B cell (primary cell): ENCODE data around the gene ETV3. TPM values are rescaled to one million over a fixed set of nuclear protein-coding genes. Genes with fewer than 3 reads are reported as not detected.
A peak's percentile ranks its signal among the peaks of the same experiment; 100 is the strongest.

ENCODE experiments used
- ATAC-seq: fragments of 200-7000 bp; cut with Tn5 transposase; one replicate; pipeline ENCODE4 v1.10.0; 2021; ENCODE audit warnings: low read depth, mild to moderate bottlenecking, moderate number of reproducible peaks, moderate library complexity
- CTCF ChIA-PET: fragments of 350-600 bp; sonication (Branson Sonifier 250); formaldehyde crosslinking; loops from one replicate; lab custom pipeline; 2021; ENCODE audit warnings: antibody characterized with exemption, inconsistent platforms; lab: Charles Lee
- POLR2A ChIA-PET: fragments of 350-600 bp; sonication (Branson Sonifier 250); formaldehyde crosslinking; loops from one replicate; lab custom pipeline; 2021; ENCODE audit warnings: antibody characterized with exemption; lab: Charles Lee
- DNase-seq: peaks from one replicate; pipeline ENCODE4 v3.0.0; 2013
- H2AFZ ChIP-seq: 2 replicates; pipeline ENCODE4 v1.6.1; 2012; ENCODE audit warnings: mild to moderate bottlenecking, low read depth, low read length; ENCODE audit not compliant: insufficient read depth, poor library complexity, severe bottlenecking
- H3K27ac ChIP-seq, 2 donors: 1 replicate in 1 of 2; 2 replicates in 1 of 2; pipeline ENCODE4 v1.5.1; 2012 to 2013; ENCODE audit warnings: low read length in 2 of 2, mild to moderate bottlenecking in 2 of 2, moderate library complexity in 1 of 2
- H3K27me3 ChIP-seq, 4 experiments: fragments of 200-600 bp in 1 of 4; sonication (generic) in 1 of 4; replicated peaks in 1 of 4; 1 replicate in 2 of 4; 2 replicates in 2 of 4; pipeline versions ENCODE4 v1.6.1 to v1.7.0; 2013 to 2016; ENCODE audit warnings: low read length in 3 of 4, mild to moderate bottlenecking in 2 of 4, mixed read lengths in 1 of 4, moderate library complexity in 1 of 4; ENCODE audit not compliant: insufficient read depth in 4 of 4, control insufficient read depth in 3 of 4; ENCODE audit errors: control extremely low read depth in 1 of 4
- H3K36me3 ChIP-seq, 2 experiments: replicated peaks in 1 of 2; 1 replicate in 1 of 2; 2 replicates in 1 of 2; pipeline versions ENCODE4 v1.6.1 to v1.7.1; 2013; ENCODE audit warnings: low read length in 1 of 2; ENCODE audit not compliant: insufficient read depth in 2 of 2, control insufficient read depth in 1 of 2; ENCODE audit errors: control extremely low read depth in 1 of 2, extremely low read depth in 1 of 2
- H3K4me1 ChIP-seq, 2 donors: fragments of 200-600 bp in 1 of 2; sonication (generic) in 1 of 2; 1 replicate in 1 of 2; 2 replicates in 1 of 2; pipeline versions ENCODE4 v1.5.1 to v1.6.1; 2013 to 2017; ENCODE audit warnings: low read length in 2 of 2; ENCODE audit not compliant: control insufficient read depth in 2 of 2, insufficient read depth in 2 of 2
- H3K4me2 ChIP-seq: replicated peaks from 2 replicates; pipeline ENCODE3; 2012; ENCODE audit warnings: mild to moderate bottlenecking, low read depth, low read length; ENCODE audit not compliant: poor library complexity, severe bottlenecking
- H3K4me3 ChIP-seq, 5 experiments: fragments of 200-600 bp in 1 of 5; sonication (generic) in 1 of 5; 1 replicate in 3 of 5; 2 replicates in 2 of 5; pipeline versions ENCODE4 v1.5.1 to v1.7.0; 2011 to 2016; ENCODE audit warnings: low read length in 4 of 5, mild to moderate bottlenecking in 4 of 5, low read depth in 2 of 5, control low read depth in 1 of 5, moderate library complexity in 1 of 5; ENCODE audit not compliant: insufficient read depth in 1 of 5; ENCODE audit errors: control extremely low read depth in 1 of 5, extremely low read depth in 1 of 5
- H3K79me2 ChIP-seq: fragments of 200-600 bp; sonication (generic); one replicate; pipeline ENCODE4 v1.6.0; 2016; ENCODE audit warnings: low read length; ENCODE audit not compliant: control insufficient read depth, insufficient read depth
- H3K9ac ChIP-seq: fragments of 200-600 bp; sonication (generic); 2 replicates; pipeline ENCODE4 v1.6.1; 2017; ENCODE audit warnings: mild to moderate bottlenecking, low read length, moderate library complexity
- H3K9me3 ChIP-seq, 3 donors: one replicate each; pipeline versions ENCODE4 v1.6.1 to v1.7.1; 2013; ENCODE audit warnings: low read length in 2 of 3; ENCODE audit not compliant: control insufficient read depth in 2 of 3, insufficient read depth in 1 of 3; ENCODE audit errors: control extremely low read depth in 1 of 3
- H4K20me1 ChIP-seq: 2 replicates; pipeline ENCODE4 v1.6.0; 2012; ENCODE audit warnings: mild to moderate bottlenecking, low read length; ENCODE audit not compliant: insufficient read depth, control insufficient read depth, poor library complexity, severe bottlenecking
- H3K27ac Mint-ChIP-seq: one replicate; pipeline ENCODE4 v1.8.0; 2021; ENCODE audit warnings: mixed read lengths
- H3K27me3 Mint-ChIP-seq: one replicate; pipeline ENCODE4 v1.8.0; 2021; ENCODE audit warnings: mixed read lengths
- H3K4me1 Mint-ChIP-seq: one replicate; pipeline ENCODE4 v1.8.0; 2021; ENCODE audit warnings: mixed read lengths
- H3K4me3 Mint-ChIP-seq: one replicate; pipeline ENCODE4 v1.8.0; 2021; ENCODE audit warnings: mixed read lengths
- H3K9me3 Mint-ChIP-seq: one replicate; pipeline ENCODE4 v1.8.0; 2022; ENCODE audit warnings: mixed read lengths; ENCODE audit not compliant: insufficient read depth
- CTCF ChIP-seq: fragments of 200-600 bp; IDR thresholded peaks from one replicate; pipeline ENCODE4 v1.8.0; 2022; ENCODE audit warnings: antibody characterized with exemption, mild to moderate bottlenecking
- EZH2 ChIP-seq: IDR thresholded peaks from 2 replicates; pipeline ENCODE4 v1.6.1; 2012; ENCODE audit warnings: borderline replicate concordance, low read depth, mild to moderate bottlenecking, moderate library complexity, low read length; ENCODE audit not compliant: insufficient read depth, poor library complexity, severe bottlenecking
- WGBS: methylation state at CpG from one replicate; pipeline ENCODE4 v1.1.5; 2013; ENCODE audit warnings: missing lambda C conversion rate; ENCODE audit not compliant: insufficient coverage; 5-methylcytosine and 5-hydroxymethylcytosine counted together
- intact Hi-C: fragments of 100-400 bp; cut with micrococcal nuclease; formaldehyde crosslinking; loops from one replicate; pipeline ENCODE4 v1.10.0; 2022
- polyA plus RNA-seq: library from polyadenylated mRNA; depleted of rRNA; stranded (reverse); fragments of >200 nt; gene quantifications from 2 replicates; pipeline ENCODE4 v1.2.3, GENCODE V29; 2012
- total RNA-seq, 2 donors: library from RNA; stranded (reverse); fragments of 120-200 nt in 1 of 2; gene quantifications; 1 replicate in 1 of 2; 2 replicates in 1 of 2; pipeline versions ENCODE4 v1.2.3 to v1.2.4, GENCODE V29; 2013 to 2022

The ETV3 gene
- total and polyA plus RNA-seq, 2 donors (not counting 1 experiment from before 2014, with no cell fraction given), result 16.7 to 34.1 TPM

GRCh38 chr1:157137408-157138219 lies 581 bp downstream of the ETV3 start:
- H3K27me3 ChIP-seq, result no peaks in the 10 kb centered on the region
- peaks cover 30% of the 10 kb centered on the region for H4K20me1 ChIP-seq
- H3K9me3 ChIP-seq, result no peaks in the 10 kb centered on the region
- Mint-ChIP-seq H3K4me3 (peak overlapping the region; percentile 96), H3K4me1 (peaks cover 44% of the 10 kb centered on the region), H3K27me3 (no peaks in the 10 kb centered on the region), H3K9me3 (no peaks in the 10 kb centered on the region), H3K27ac (peak overlapping the region; percentile 92)
- H2AFZ ChIP-seq, result peak overlapping the region; percentile 86
- H3K4me2 ChIP-seq, result peak overlapping the region; percentile 96
- intact Hi-C loops, result no loop called here
- H3K36me3 ChIP-seq, result peaks cover 18 to 35% of the 10 kb centered on the region in 2 experiments
- POLR2A ChIA-PET, result interaction anchor here (0.8 kb wide), 1 partner anchor 18 kb away, joined by 6 read pairs; no protein-coding TSS in a partner anchor
- H3K4me1 ChIP-seq, result peaks cover 20 to 26% of the 10 kb centered on the region in 2 donors
- peak overlapping the region; percentile 88 for H3K9ac ChIP-seq
- under 1% methylated on average over 32 of the region's 36 CpGs for WGBS
- peak overlapping the region; percentile 93 to 95 for H3K27ac ChIP-seq
- H3K79me2 ChIP-seq, result peaks cover 31% of the 10 kb centered on the region
- CTCF ChIA-PET, result interaction anchor here (1.3 to 2.2 kb wide), 4 partner anchors 15 to 47 kb away, joined by 3 to 9 read pairs (median 4); no protein-coding TSS in a partner anchor
- no peak for ATAC-seq
- peak overlapping the region; percentile 86 to 94 (median 93) for H3K4me3 ChIP-seq
- TF ChIP-seq CTCF, result no peak
- no peak for TF ChIP-seq EZH2
- DNase-seq, result peak; percentile 56

DNA sequence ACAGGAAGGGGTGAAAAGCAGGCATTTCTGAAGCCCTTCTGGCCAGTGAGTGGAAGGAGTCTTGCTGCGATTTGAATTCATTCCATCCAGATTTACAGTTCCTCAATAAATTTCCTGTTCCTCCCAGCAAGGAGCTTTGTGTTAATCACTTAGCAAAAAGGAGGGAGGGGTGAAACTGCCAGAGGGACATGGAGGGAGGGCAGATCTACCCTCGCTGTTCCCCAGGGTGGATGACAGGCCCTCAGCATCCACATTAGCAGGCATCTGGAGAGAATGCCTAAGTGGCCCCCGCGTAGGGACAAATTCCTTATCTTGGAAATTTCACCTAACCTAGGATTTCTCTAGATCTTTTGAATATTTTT lies 1.2 kb downstream of the ETV3 start:
- no peak for TF ChIP-seq CTCF
- TF ChIP-seq EZH2, result no peak
- ATAC-seq, result no peak
- peaks cover 20 to 26% of the 10 kb centered on the region in 2 donors for H3K4me1 ChIP-seq

More for the DNA sequence above, 1.2 kb downstream of the ETV3 start:
- WGBS, result 4% methylated on average over 3 of the region's 4 CpGs
- Histone ChIP-seq H3K79me2 (peaks cover 31% of the 10 kb centered on the region), H3K27me3 (no peaks in the 10 kb centered on the region), H3K27ac (peak overlapping the region; percentile 93 to 95), H3K36me3 (peaks cover 18 to 39% of the 10 kb centered on the region in 2 experiments), H3K9ac (peak overlapping the region; percentile 88), H3K4me3 (peak overlapping the region; percentile 86 to 94 (median 93)), H2AFZ (peak overlapping the region; percentile 86), H3K9me3 (no peaks in the 10 kb centered on the region), H3K4me2 (peak overlapping the region; percentile 96), H4K20me1 (peaks cover 30% of the 10 kb centered on the region)
- ChIA-PET POLR2A (no interaction called here), CTCF (interaction anchor here (1.3 to 1.5 kb wide), 3 partner anchors 19 to 47 kb away, joined by 3 to 5 read pairs (median 4); no protein-coding TSS in a partner anchor)
- Mint-ChIP-seq H3K4me3 (peak overlapping the region; percentile 96), H3K9me3 (no peaks in the 10 kb centered on the region), H3K27me3 (no peaks in the 10 kb centered on the region), H3K4me1 (peaks cover 42% of the 10 kb centered on the region), H3K27ac (peak overlapping the region; percentile 92)
- intact Hi-C loops, result no loop called here
- DNase-seq, result peak; percentile 16
